ENCODE results near the gene MLC1.

The MLC1 gene

DNA sequence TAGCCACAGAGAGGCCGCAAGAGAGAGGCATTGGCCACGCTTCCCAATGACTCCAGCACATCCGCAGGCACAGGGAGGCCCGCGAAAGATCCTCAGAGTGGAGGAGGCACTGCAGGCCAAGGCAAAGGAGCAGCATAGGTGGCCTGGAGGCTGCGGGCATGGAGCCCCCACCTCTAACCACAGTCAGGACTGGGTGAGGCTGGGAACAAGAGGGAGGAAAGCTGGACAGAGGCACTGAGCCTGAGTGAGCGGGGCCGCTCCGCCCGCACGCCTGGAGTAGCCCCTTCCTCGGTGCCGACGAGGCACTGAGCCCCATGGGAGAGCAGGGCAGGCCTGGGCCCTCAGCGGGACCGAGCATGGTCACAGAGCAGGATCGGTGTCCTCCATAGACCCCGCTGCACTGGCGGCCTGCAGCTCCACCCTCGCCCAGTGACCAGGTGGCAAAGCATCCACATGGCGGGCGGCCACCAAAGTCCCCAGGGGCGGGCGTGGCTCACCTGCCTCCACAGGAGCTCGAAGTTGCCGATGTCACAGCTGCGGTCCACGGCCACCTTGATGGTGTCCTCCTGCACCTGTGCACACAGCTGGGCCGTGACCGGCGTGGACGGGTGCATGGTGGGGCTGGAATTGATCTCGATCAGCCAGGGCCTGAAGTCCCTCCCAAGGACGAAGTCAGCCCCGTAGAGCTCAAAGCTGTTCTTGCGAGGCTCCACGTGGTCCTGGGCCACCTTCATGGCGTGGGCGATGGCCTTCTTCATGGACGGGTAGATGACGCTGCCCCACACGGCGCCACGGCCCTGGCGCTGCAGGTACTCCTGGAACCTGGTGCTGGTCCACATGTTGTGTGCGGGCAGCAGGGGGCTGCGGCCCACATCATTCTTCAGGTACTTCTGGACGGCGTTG, 53.8 kb downstream of the MLC1 start:
- H3K4me3 ChIP-seq (ENCODE audit: low read depth in 1 of 5, low read length in 5 of 5) = no peak overlapping the region
- H3K36me3 ChIP-seq (ENCODE audit: control insufficient read depth in 5 of 5, insufficient read depth in 5 of 5, low read length in 5 of 5) = no peaks in the 10 kb centered on the region
- no peak overlapping the region for H3K27ac ChIP-seq (ENCODE audit: low read depth, low read length)
- H3K4me1 ChIP-seq (ENCODE audit: control insufficient read depth in 5 of 5, insufficient read depth in 5 of 5, low read length in 5 of 5) = peaks cover 0 to 12% (median 0%) of the 10 kb centered on the region in 5 donors
- H3K9ac ChIP-seq (ENCODE audit: low read length in 5 of 5) = no peak overlapping the region
- no peaks in the 10 kb centered on the region for H3K9me3 ChIP-seq (ENCODE audit: control insufficient read depth in 5 of 5, low read length in 5 of 5)
- peaks cover 23 to 38% (median 34%) of the 10 kb centered on the region in 5 donors for H3K27me3 ChIP-seq (ENCODE audit: control insufficient read depth in 5 of 5, insufficient read depth in 4 of 5, low read length in 5 of 5)

DNA sequence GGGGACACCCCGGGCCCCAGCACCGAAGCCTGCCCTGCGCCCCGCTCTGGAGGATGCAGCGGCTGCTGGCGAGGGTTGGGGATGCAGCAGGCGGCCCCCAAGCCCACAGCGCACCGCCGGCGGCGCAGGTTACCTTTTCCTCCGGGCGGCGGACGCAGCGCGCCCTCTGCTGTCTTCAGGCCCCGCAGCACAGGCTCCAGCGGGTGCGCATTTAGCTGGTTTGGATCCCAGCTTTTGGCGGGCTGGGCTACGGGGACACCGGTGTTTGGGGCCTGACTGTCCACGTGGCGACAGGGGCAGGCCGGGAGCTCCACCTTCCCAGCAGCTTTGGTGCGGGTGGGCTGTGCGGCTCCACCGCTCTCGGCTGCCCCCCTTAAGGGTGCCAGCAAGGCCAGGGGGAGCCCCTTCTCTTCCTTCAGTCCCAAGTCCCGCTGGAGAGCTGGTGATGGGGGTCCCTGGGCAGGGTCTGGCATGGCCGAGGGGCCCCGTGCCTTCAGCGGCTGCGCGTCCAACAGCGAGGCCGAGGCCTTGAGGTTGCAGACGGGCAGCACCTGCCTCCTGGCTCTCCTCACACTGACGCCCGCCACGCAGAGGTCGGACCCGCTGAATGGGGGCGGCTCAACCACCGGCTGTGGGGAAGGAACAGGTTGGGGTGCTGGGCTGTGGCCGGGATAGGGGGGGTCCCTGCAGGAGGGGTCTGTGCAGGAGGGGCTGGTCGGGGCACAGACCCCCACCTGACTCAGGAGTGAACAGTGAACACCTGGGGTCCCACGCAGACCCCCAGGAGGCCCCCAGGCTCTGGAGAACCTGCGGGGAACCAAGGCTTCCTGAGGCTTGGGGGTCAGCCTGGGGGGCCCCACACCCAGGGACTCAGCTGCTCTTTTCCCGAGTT, 54.7 kb downstream of the MLC1 start:
- no peaks in the 10 kb centered on the region for H3K9me3 ChIP-seq (ENCODE audit: control insufficient read depth in 5 of 5, low read length in 5 of 5)
- H3K9ac ChIP-seq (ENCODE audit: low read length in 5 of 5) = no peak overlapping the region
- H3K36me3 ChIP-seq (ENCODE audit: control insufficient read depth in 5 of 5, insufficient read depth in 5 of 5, low read length in 5 of 5) = no peaks in the 10 kb centered on the region
- H3K4me3 ChIP-seq (ENCODE audit: low read depth in 1 of 5, low read length in 5 of 5) = no peak overlapping the region
- H3K27me3 ChIP-seq (ENCODE audit: control insufficient read depth in 5 of 5, insufficient read depth in 4 of 5, low read length in 5 of 5) = peaks cover 23 to 39% (median 34%) of the 10 kb centered on the region in 5 donors
- H3K27ac ChIP-seq (ENCODE audit: low read depth, low read length) = no peak overlapping the region
- peaks cover 0 to 12% (median 0%) of the 10 kb centered on the region in 5 donors for H3K4me1 ChIP-seq (ENCODE audit: control insufficient read depth in 5 of 5, insufficient read depth in 5 of 5, low read length in 5 of 5)

DNA sequence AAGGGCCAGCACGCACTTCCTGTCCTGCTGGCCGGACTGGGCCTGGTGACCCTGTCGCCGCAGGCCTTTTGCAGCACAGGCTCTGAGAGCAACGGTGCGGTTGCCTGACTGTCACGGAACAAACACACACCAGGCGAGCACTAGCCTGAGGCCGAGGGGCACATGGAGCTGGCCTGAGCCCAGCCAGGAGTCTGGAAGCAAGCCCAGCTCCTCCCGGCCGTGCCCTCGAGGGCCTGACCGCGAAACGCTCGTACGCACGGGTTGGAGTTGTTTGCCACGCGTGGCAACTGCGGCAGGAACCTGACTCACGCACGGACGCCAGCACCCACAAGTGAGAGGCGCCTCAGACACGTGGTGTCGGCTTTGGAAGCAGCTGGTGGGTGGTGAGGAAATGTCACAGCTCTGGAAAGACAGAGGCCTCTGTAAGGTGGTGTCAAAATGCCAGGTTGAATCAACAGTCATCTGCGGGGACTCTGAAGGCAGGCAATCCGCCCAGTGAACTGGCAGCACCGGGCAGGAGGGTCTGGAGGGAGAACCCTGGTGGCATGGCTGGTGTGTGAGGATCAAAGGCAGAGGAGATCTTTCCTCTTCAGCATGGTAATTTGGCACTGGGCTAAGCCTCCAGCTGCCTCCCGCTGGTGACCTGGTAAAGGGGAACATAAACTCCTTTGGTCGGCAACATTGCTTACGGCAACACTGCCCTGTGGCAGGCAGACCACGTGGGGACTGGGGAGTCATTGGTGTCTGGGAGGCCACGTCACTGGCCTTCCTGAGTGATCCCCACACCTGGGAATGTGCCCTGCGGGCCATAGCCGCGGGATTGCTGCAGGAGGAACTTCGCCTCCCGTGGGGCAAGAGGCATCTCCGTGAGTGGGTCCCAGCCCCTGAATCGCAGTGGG, 57.3 kb downstream of the MLC1 start:
- Histone ChIP-seq H3K4me1 (ENCODE audit: control insufficient read depth in 5 of 5, insufficient read depth in 5 of 5, low read length in 5 of 5) (peaks cover 0 to 12% (median 0%) of the 10 kb centered on the region in 5 donors), H3K9me3 (ENCODE audit: control insufficient read depth in 5 of 5, low read length in 5 of 5) (no peaks in the 10 kb centered on the region), H3K9ac (ENCODE audit: low read length in 5 of 5) (no peak overlapping the region), H3K4me3 (ENCODE audit: low read depth in 1 of 5, low read length in 5 of 5) (no peak overlapping the region), H3K27ac (ENCODE audit: low read depth, low read length) (no peak overlapping the region), H3K27me3 (ENCODE audit: control insufficient read depth in 5 of 5, insufficient read depth in 4 of 5, low read length in 5 of 5) (peaks cover 16 to 34% (median 22%) of the 10 kb centered on the region in 5 donors), H3K36me3 (ENCODE audit: control insufficient read depth in 5 of 5, insufficient read depth in 5 of 5, low read length in 5 of 5) (no peaks in the 10 kb centered on the region)

DNA sequence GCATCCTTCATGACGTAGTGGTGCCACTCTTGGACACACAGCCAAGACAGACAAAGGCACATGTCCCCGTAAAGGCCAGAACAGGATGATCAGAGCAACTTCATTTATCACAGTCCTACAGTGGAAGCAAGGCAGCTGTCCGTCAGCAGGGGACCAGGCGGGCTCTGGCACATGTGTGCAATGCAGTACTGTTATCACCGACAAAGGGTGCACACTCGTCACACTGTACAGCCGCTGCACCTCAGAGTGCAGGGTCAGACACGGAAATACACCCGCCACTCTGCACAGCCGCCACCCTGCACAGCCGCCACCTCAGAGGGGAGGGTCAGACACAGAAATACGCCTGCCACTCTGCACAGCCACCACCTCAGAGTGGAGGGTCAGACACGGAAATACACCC, 59.2 kb downstream of the MLC1 start:
- no peak overlapping the region for H3K4me3 ChIP-seq (ENCODE audit: low read depth in 1 of 5, low read length in 5 of 5)
- H3K27me3 ChIP-seq (ENCODE audit: control insufficient read depth in 5 of 5, insufficient read depth in 4 of 5, low read length in 5 of 5) = peaks cover 2 to 23% (median 8%) of the 10 kb centered on the region in 5 donors

DNA sequence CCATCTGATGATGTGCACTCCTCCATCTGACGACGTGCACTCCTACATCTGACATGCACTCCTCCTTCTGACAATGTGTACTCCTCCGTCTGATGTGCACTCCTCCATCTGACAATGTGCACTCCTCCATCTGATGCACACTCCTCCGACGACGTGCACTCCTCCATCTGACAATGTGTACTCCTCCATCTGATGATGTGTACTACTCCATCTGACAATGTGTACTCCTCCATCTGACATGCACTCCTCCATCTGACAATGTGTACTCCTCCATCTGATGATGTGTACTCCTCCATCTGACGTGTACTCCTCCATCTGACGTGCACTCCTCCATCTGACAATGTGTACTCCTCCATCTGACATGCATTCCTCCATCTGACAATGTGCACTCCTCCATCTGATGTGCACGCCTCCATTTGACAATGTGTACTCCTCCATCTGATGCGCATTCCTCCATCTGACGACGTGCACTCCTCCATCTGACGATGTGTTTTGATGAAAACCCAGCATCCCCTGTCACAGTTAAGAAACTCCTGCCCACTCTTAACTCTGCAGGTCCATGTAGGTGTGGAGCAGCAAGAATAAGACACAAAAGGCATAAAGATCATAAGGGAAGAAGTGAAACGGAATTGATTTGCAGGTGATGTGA, 62.9 kb downstream of the MLC1 start:
- Histone ChIP-seq H3K4me1 (ENCODE audit: control insufficient read depth in 5 of 5, insufficient read depth in 5 of 5, low read length in 5 of 5) (peaks cover 0 to 2% (median 0%) of the 10 kb centered on the region in 5 donors), H3K27ac (ENCODE audit: low read depth, low read length) (no peak overlapping the region), H3K9ac (ENCODE audit: low read length in 5 of 5) (no peak overlapping the region), H3K4me3 (ENCODE audit: low read depth in 1 of 5, low read length in 5 of 5) (no peak overlapping the region), H3K9me3 (ENCODE audit: control insufficient read depth in 5 of 5, low read length in 5 of 5) (peaks cover 0 to 8% (median 0%) of the 10 kb centered on the region in 5 donors), H3K36me3 (ENCODE audit: control insufficient read depth in 5 of 5, insufficient read depth in 5 of 5, low read length in 5 of 5) (no peaks in the 10 kb centered on the region), H3K27me3 (ENCODE audit: control insufficient read depth in 5 of 5, insufficient read depth in 4 of 5, low read length in 5 of 5) (peaks cover 3 to 33% (median 11%) of the 10 kb centered on the region in 5 donors)

More for the DNA sequence above, 59.2 kb downstream of the MLC1 start:
- no peak overlapping the region for H3K9ac ChIP-seq (ENCODE audit: low read length in 5 of 5)
- peaks cover 0 to 12% (median 0%) of the 10 kb centered on the region in 5 donors for H3K4me1 ChIP-seq (ENCODE audit: control insufficient read depth in 5 of 5, insufficient read depth in 5 of 5, low read length in 5 of 5)
- no peaks in the 10 kb centered on the region for H3K36me3 ChIP-seq (ENCODE audit: control insufficient read depth in 5 of 5, insufficient read depth in 5 of 5, low read length in 5 of 5)
- H3K9me3 ChIP-seq (ENCODE audit: control insufficient read depth in 5 of 5, low read length in 5 of 5) = peaks cover 0 to under 1% (median 0%) of the 10 kb centered on the region in 5 donors
- no peak overlapping the region for H3K27ac ChIP-seq (ENCODE audit: low read depth, low read length)

DNA sequence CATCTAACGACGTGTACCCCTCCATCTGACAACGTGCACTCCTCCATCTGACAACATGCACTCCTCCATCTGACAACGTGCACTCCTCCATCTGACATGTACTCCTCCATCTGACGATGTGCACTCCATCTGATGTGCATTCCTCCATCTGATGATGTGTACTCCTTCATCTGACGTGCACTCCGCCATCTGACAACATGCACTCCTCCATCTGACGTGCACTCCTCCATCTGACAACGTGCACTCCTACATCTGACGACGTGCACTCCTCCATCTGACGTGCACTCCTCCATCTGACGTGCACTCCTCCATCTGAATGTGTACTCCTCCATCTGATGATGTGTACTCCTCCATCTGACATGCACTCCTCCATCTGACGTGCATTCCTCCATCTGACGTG, 64.6 kb downstream of the MLC1 start:
- Histone ChIP-seq H3K4me3 (ENCODE audit: low read depth in 1 of 5, low read length in 5 of 5) (no peak overlapping the region), H3K4me1 (ENCODE audit: control insufficient read depth in 5 of 5, insufficient read depth in 5 of 5, low read length in 5 of 5) (peaks cover 0 to 2% (median 0%) of the 10 kb centered on the region in 5 donors), H3K36me3 (ENCODE audit: control insufficient read depth in 5 of 5, insufficient read depth in 5 of 5, low read length in 5 of 5) (no peaks in the 10 kb centered on the region), H3K9ac (ENCODE audit: low read length in 5 of 5) (no peak overlapping the region), H3K9me3 (ENCODE audit: control insufficient read depth in 5 of 5, low read length in 5 of 5) (peaks cover 0 to 8% (median 0%) of the 10 kb centered on the region in 5 donors), H3K27me3 (ENCODE audit: control insufficient read depth in 5 of 5, insufficient read depth in 4 of 5, low read length in 5 of 5) (peaks cover 13 to 43% (median 24%) of the 10 kb centered on the region in 5 donors), H3K27ac (ENCODE audit: low read depth, low read length) (no peak overlapping the region)

DNA sequence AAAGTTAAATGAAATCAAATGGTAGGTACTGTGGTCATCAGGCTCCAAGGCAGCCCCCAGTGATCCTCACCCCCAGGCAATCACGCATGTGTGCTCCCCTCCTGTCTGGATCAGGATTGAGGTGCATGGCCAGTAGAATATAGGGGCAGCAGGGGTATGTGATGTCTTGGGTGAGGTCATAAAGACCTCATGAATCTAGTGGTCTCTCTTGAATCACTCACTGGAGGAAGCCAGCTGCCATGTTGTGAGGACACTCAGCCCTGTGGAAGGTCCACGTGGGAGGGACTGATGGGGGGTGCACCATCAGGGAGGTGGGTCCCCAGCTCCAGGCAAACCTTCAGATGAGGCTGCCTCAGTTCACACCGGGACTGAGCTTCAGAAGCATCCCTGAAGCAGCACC, 65.9 kb downstream of the MLC1 start:
- H3K4me3 ChIP-seq (ENCODE audit: low read depth in 1 of 5, low read length in 5 of 5) = no peak overlapping the region
- no peaks in the 10 kb centered on the region for H3K36me3 ChIP-seq (ENCODE audit: control insufficient read depth in 5 of 5, insufficient read depth in 5 of 5, low read length in 5 of 5)
- no peak overlapping the region for H3K27ac ChIP-seq (ENCODE audit: low read depth, low read length)
- peaks cover 20 to 48% (median 31%) of the 10 kb centered on the region in 5 donors for H3K27me3 ChIP-seq (ENCODE audit: control insufficient read depth in 5 of 5, insufficient read depth in 4 of 5, low read length in 5 of 5)
- H3K9ac ChIP-seq (ENCODE audit: low read length in 5 of 5) = no peak overlapping the region
- peaks cover 0 to 8% (median 6%) of the 10 kb centered on the region in 5 donors for H3K4me1 ChIP-seq (ENCODE audit: control insufficient read depth in 5 of 5, insufficient read depth in 5 of 5, low read length in 5 of 5)
- peaks cover 0 to 8% (median 0%) of the 10 kb centered on the region in 5 donors for H3K9me3 ChIP-seq (ENCODE audit: control insufficient read depth in 5 of 5, low read length in 5 of 5)

DNA sequence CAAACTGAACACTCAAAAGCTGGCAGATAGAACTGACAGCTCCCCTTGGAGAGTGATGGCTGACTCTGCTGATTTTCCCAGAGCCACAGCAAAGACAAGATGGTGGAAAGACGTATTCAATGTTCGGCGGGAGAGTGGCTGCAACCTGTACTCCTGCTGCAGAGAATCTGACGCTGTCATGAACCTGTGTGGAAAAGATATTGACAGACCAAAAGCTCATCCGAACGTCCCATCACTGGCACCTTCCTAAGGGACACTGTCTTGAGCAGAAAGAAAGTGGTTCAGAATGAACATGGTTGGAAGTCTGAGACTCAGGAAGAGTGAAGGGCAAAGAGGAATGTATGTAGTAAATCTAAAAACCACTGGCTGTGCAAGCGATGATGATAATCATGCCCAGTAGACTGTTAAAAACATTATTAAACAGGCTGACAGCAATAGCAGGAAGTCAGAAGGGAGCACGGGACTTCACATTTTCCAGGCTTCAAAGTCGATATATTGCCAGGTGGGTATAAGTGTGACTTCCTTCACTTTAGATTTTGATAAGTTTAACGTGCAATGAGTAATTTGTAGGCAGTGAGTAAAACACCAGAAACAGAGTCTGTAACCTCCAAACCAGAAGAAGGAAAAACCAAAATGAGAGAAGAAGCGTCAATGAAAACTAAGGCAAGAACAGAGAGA, 66.5 kb downstream of the MLC1 start:
- H3K36me3 ChIP-seq (ENCODE audit: control insufficient read depth in 5 of 5, insufficient read depth in 5 of 5, low read length in 5 of 5) = no peaks in the 10 kb centered on the region
- H3K27me3 ChIP-seq (ENCODE audit: control insufficient read depth in 5 of 5, insufficient read depth in 4 of 5, low read length in 5 of 5) = peaks cover 26 to 51% (median 36%) of the 10 kb centered on the region in 5 donors
- H3K4me3 ChIP-seq (ENCODE audit: low read depth in 1 of 5, low read length in 5 of 5) = no peak overlapping the region
- H3K9ac ChIP-seq (ENCODE audit: low read length in 5 of 5) = no peak overlapping the region
- no peak overlapping the region for H3K27ac ChIP-seq (ENCODE audit: low read depth, low read length)
- H3K9me3 ChIP-seq (ENCODE audit: control insufficient read depth in 5 of 5, low read length in 5 of 5) = peaks cover 0 to 8% (median 0%) of the 10 kb centered on the region in 5 donors
- H3K4me1 ChIP-seq (ENCODE audit: control insufficient read depth in 5 of 5, insufficient read depth in 5 of 5, low read length in 5 of 5) = peaks cover 0 to 8% (median 6%) of the 10 kb centered on the region in 5 donors
